WI38 (cell line): ENCODE measurements around the gene ANKRD12.
A peak's percentile ranks its signal among the peaks of the same experiment; 100 is the strongest.

Experiments used
- H3K4me3 ChIP-seq: 2 replicates; pipeline ENCODE4 v1.5.1; 2011; ENCODE audit warnings: low read depth, mild to moderate bottlenecking, control low read depth, low read length
- TF ChIP-seq, protein P1 (sequence below): IDR thresholded peaks from 2 replicates; pipeline ENCODE4 v1.5.1; 2012; ENCODE audit warnings: low read depth, mild to moderate bottlenecking, control low read depth, low read length

The ANKRD12 gene

DNA sequence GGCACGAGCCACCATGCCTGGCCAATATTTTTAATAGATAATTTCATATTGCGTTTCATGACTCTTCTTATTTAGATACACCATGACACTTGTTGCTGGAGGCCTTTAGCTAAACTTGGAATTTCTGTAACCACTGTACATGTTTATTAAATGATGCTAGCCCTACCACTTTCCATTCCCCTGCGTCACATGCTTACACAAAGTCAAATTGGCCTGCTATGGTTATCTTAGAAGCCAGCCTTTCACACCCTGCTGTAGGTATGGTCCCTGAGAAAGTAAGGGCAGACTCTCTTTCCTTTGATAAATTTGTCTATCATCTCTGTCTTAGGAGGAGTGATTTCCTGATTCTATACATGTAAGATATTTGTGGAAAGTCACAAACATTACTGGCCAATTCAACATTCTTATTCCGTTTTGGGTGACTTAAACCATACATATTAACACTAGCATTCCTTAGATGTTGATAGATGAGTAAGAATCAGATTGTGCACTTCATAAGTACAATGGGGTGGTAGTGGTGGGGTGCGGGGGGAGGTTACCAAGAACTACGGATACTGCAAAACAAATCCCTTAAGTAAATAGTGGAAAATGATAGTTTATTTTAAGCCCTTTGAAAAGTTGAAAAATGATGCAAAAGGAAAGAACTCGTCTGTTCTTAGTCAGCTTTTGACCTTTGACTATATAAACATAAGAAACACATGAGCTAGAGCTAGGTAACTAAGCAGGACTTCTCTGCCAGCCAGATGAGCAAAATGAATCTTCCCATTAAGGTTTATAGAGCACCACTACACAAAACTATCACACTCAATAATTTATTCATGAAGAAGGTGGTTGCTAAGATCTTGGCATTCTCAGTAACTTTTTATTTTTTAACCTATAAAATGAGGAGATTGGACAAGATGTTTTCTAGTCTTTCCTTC, 42.0 kb upstream of the ANKRD12 start:
- H3K4me3 ChIP-seq: peak overlapping the region; percentile 2; the same call in 1 of the 2 replicates
- TF ChIP-seq, protein P1, sequence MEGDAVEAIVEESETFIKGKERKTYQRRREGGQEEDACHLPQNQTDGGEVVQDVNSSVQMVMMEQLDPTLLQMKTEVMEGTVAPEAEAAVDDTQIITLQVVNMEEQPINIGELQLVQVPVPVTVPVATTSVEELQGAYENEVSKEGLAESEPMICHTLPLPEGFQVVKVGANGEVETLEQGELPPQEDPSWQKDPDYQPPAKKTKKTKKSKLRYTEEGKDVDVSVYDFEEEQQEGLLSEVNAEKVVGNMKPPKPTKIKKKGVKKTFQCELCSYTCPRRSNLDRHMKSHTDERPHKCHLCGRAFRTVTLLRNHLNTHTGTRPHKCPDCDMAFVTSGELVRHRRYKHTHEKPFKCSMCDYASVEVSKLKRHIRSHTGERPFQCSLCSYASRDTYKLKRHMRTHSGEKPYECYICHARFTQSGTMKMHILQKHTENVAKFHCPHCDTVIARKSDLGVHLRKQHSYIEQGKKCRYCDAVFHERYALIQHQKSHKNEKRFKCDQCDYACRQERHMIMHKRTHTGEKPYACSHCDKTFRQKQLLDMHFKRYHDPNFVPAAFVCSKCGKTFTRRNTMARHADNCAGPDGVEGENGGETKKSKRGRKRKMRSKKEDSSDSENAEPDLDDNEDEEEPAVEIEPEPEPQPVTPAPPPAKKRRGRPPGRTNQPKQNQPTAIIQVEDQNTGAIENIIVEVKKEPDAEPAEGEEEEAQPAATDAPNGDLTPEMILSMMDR: no peak

DNA sequence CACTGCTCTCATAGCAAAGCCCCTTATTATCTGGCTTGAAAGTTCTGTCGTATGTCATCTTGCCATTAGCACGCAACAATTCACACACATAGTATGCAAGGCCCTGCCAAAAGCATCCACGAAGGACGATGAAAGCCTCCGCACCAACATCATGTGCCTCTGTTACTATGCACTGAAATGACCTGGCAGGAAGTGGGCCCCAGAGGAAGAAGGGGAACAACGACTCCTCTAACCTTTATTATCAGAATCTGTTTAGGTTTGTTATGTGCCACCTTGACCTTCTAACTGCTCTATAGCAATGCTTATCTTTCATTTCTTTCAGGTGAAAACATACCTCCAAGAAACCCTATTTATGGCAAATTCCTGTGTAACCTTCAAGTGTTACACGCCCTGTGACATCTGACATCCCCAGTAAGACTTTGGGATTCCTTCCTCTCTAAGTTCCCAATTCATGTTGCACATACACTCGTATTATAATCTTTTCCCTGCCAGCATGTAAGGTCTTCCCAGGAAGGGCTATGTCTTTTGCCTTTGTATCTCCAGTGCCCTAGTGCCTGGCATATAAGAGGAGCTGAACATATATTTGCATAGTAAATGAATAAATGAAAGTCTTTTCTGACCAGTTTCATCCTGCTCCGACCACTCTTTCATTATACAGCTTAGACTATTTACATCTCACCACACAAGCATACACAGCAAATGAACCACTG, 41.1 kb upstream of the ANKRD12 start:
- peak overlapping the region; percentile 2; the same call in 1 of the 2 replicates for H3K4me3 ChIP-seq
- TF ChIP-seq, protein P1: no peak

DNA sequence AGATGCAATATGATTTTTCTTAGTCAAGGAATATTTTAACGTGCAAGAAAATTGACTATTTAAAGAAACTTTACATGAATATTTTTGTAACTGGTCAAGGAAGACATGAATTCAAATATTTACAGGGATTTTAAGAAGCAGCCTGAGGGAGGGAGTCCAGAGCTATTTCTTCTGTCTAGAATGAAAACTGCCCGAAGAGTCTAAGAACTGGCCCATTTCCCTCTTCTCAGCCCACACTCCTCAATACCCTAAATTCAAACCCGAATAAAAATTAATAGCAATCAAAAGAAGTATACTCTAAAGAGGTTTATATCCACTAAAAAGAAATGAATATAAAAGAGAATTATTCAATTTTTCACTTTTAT, 40.6 kb upstream of the ANKRD12 start:
- H3K4me3 ChIP-seq: no peak overlapping the region
- TF ChIP-seq, protein P1: no peak

DNA sequence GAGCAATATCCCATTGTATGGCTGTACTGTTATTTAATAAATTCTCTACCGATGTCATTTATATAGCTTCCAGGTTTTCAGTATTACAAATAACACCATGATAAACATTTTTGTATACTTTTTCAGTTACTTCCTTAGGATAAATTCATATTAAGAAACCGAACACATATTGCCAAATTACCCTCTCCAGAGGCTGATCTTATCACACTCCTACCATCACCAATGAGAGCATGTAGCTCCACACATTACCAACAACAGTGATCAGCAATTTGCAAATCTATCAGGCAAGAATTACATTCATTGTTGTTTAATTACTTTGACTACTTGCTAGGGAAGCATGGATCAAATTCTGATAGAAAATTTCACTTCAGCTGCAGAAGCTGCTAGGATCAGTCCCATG, 39.9 kb upstream of the ANKRD12 start:
- TF ChIP-seq, protein P1: no peak
- no peak overlapping the region for H3K4me3 ChIP-seq

DNA sequence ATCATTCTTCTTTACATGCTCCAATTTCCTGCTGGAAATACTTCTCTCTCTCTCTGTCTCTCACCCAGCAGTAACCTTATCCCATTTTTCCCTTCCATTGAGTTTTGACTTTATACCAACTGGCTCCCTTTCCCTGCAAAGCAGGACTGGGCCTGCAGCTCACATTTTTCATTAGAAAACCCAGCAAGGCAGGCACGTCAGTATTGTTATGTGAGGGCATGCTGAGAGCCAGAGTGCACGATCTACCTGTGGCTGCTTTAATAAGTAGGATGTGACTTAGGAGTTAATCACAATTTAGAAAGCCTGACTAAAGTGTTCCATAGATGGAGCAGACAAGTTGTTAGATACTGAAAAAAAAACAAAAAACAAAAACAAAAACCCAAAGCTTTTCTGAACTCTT, 39.2 kb upstream of the ANKRD12 start:
- no peak overlapping the region for H3K4me3 ChIP-seq
- TF ChIP-seq, protein P1: no peak

DNA sequence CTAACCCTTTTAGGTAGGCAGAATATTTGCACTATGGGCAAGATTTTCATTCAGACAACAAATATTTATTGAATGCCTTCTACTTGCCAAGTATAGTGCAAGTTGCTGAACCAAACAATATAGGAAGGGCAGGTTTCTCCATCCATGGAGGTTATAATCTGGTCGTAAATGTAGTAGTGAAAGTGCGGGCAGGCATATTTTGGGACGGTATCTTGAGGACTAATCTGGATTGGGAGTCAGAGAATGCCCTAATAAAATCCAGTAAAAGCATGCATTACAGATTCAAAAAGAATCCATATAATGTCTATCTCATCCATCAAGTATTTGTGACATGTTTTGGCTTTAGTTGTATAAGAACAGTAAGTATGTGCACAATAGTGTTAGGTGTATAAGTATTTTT, 35.8 kb upstream of the ANKRD12 start:
- TF ChIP-seq, protein P1: no peak
- H3K4me3 ChIP-seq: no peak overlapping the region
